ENCODE results near the gene UBQLN1.

Gene UBQLN1

DNA sequence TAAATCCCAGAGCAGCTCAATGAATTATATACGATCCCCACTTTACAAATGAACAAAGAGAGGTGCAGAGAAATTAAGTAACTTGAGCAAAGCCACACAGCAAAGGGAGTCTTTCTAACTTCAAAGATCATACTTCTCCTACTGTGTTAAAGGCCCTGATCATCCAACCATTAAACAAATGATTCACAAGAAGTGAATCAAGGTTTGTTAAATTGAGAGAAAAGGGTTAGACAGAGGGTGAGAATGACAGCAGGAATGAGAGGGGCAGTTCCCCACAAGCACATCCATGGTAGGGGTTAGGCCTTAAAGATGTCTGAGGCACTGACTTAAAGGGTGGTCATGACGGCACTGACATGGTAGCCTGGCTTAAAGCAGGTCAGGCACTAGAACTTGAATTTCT, 74.1 kb downstream of the UBQLN1 start:
- Histone ChIP-seq H3K4me1 (ENCODE audit: control insufficient read depth in 1 of 2, insufficient read depth in 1 of 2, low read depth in 1 of 2, low read length in 1 of 2) (peaks cover 0 to under 1% of the 10 kb centered on the region in 2 experiments), H3K4me3 (ENCODE audit: low read depth in 1 of 2, low read length in 1 of 2) (no peak overlapping the region), H3K27me3 (no peaks in the 10 kb centered on the region), H3K9me3 (no peaks in the 10 kb centered on the region), H3K36me3 (no peaks in the 10 kb centered on the region), H3K27ac (no peak overlapping the region)
- TF ChIP-seq CTCF (IDR thresholded peaks at IDR 0.05), result no peak

DNA sequence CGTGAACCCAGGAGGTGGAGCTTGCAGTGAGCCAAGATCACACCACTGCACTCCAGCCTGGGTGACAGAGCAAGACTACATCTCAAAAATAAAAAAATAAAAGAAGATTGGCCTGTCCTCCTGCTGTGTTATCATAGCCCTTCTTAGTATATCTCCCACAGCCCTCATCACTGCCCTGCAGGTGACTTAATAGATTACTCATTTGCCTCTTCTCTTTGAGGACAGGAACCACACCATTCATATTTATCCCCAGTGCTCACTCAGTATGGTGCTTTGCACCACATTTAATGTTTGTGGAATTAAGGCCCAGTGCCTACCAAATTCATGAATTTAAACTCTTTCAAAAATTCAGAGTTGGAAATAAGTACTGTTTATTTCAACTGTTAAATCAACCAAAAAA, 74.5 kb downstream of the UBQLN1 start:
- no peak overlapping the region for H3K27ac ChIP-seq
- peaks cover 2 to 5% of the 10 kb centered on the region in 2 experiments for H3K4me1 ChIP-seq (ENCODE audit: control insufficient read depth in 1 of 2, insufficient read depth in 1 of 2, low read depth in 1 of 2, low read length in 1 of 2)
- no peak for TF ChIP-seq CTCF (IDR thresholded peaks at IDR 0.05)
- no peak overlapping the region for H3K4me3 ChIP-seq (ENCODE audit: low read depth in 1 of 2, low read length in 1 of 2)
- H3K9me3 ChIP-seq, result no peaks in the 10 kb centered on the region
- H3K27me3 ChIP-seq, result no peaks in the 10 kb centered on the region
- H3K36me3 ChIP-seq, result no peaks in the 10 kb centered on the region

- no peaks in the 10 kb centered on the region for H3K9me3 ChIP-seq
- H3K4me1 ChIP-seq (ENCODE audit: control insufficient read depth in 1 of 2, insufficient read depth in 1 of 2, low read depth in 1 of 2, low read length in 1 of 2), result peaks cover 7 to 9% of the 10 kb centered on the region in 2 experiments
- H3K27me3 ChIP-seq, result no peaks in the 10 kb centered on the region
- no peak overlapping the region for H3K27ac ChIP-seq
- H3K36me3 ChIP-seq, result peaks cover 12% of the 10 kb centered on the region
- no peak overlapping the region for H3K4me3 ChIP-seq (ENCODE audit: low read depth in 1 of 2, low read length in 1 of 2)
- no peak for TF ChIP-seq CTCF (IDR thresholded peaks at IDR 0.05)
Measured at GRCh38 chr9:83630938-83631457, 76.8 kb downstream of the UBQLN1 start.

DNA sequence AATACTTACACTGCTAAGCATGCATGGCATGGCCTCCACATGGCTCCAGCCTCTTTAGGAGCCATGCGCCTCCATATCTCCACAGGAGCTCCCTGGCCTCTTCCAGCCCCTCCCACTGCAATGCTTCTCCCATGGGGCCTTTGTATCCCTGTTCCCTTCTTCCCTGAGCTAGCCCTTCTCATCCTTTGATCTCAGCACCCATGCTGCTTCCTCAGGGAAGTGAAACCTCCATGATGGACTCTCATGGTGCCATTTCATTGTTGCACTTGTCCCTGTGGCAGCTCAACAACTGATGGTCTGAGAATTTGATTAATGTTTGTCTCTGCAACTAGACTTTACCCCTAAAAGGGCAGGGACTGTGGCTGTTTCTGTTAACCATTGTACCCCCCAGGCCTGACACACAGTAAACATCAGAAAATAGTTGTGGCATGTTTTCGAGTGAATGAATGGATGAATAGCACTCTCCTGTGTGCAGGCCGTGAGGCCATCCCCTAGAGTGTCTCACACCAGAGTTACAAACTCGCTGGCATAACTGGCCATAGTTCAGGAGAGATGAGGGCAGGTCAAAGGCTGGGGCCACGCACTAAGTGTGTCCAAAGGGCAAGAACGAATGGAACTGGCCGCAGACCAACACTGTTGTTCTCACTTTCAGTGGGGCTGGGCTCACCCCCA, 78.2 kb downstream of the UBQLN1 start:
- Histone ChIP-seq H3K9me3 (no peaks in the 10 kb centered on the region), H3K4me1 (ENCODE audit: control insufficient read depth in 1 of 2, insufficient read depth in 1 of 2, low read depth in 1 of 2, low read length in 1 of 2) (peaks cover 7 to 9% of the 10 kb centered on the region in 2 experiments), H3K36me3 (peaks cover 12% of the 10 kb centered on the region), H3K27ac (no peak overlapping the region), H3K4me3 (ENCODE audit: low read depth in 1 of 2, low read length in 1 of 2) (no peak overlapping the region), H3K27me3 (no peaks in the 10 kb centered on the region)
- no peak for TF ChIP-seq CTCF (IDR thresholded peaks at IDR 0.05)

DNA sequence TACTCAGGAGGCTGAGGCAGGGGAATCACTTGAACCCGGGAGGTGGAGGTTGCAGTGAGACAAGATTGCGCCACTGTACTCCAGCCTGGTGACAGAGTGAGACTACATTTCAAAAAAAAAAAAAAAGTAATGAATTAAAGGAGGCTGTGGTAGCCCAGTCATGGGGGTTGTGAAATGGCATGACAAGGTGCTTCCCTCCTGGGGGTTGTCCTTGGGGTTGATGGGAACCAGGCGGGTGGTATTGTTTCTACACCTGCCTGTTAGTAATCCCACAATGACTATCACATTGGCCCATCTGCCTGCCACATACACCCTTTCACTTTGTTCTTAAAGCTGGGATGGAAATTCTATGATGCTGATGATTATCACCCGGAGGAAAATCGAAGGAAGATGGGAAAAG, 79.2 kb downstream of the UBQLN1 start:
- no peak for TF ChIP-seq CTCF (IDR thresholded peaks at IDR 0.05)
- Histone ChIP-seq H3K36me3 (peaks cover 12% of the 10 kb centered on the region), H3K9me3 (no peaks in the 10 kb centered on the region), H3K27me3 (no peaks in the 10 kb centered on the region), H3K4me3 (ENCODE audit: low read depth in 1 of 2, low read length in 1 of 2) (no peak overlapping the region), H3K27ac (no peak overlapping the region), H3K4me1 (ENCODE audit: control insufficient read depth in 1 of 2, insufficient read depth in 1 of 2, low read depth in 1 of 2, low read length in 1 of 2) (peaks cover 14 to 18% of the 10 kb centered on the region in 2 experiments)

Measured in neutrophil (primary cell).